Vagina (tissue), 2 donors: ENCODE data around the gene SLC19A1. TPM values are rescaled to one million over a fixed set of nuclear protein-coding genes. Genes with fewer than 3 reads are reported as not detected.

Experiments used
- DNase-seq, 2 donors: peaks; one replicate each; pipeline ENCODE4 v3.0.0-alpha.2; 2017; ENCODE audit errors: extremely low spot score in 2 of 2
- H3K27ac ChIP-seq: fragments of 200-600 bp; sonication (generic); one replicate; pipeline ENCODE4 v1.5.1; 2019
- H3K27me3 ChIP-seq: fragments of 200-600 bp; sonication (generic); one replicate; pipeline ENCODE4 v1.5.1; 2019
- H3K36me3 ChIP-seq, 2 donors: fragments of 200-600 bp; sonication (generic); one replicate each; pipeline ENCODE4 v1.5.1; 2017 to 2019
- H3K4me1 ChIP-seq: fragments of 200-600 bp; sonication (generic); one replicate; pipeline ENCODE4 v1.5.1; 2019
- H3K4me3 ChIP-seq, 2 donors: fragments of 200-600 bp; sonication (generic); 1 replicate in 1 of 2; 2 replicates in 1 of 2; pipeline ENCODE4 v1.5.1; 2016 to 2019
- H3K9me3 ChIP-seq: fragments of 200-600 bp; sonication (generic); one replicate; pipeline ENCODE4 v1.5.1; 2019
- CTCF ChIP-seq, 3 experiments: fragments of 450-650 bp in 2 of 3; fragments of 200-600 bp in 1 of 3; sonication (generic) in 1 of 3; IDR thresholded peaks; one replicate each; pipeline ENCODE4 v1.5.1; 2017 to 2019; ENCODE audit warnings: antibody characterized with exemption in 3 of 3, mild to moderate bottlenecking in 2 of 3, moderate library complexity in 2 of 3
- POLR2A ChIP-seq, 2 donors: fragments of 450-650 bp; IDR thresholded peaks; one replicate each; pipeline ENCODE4 v1.6.1; 2017; ENCODE audit warnings: antibody characterized with exemption in 2 of 2, mild to moderate bottlenecking in 2 of 2, moderate library complexity in 2 of 2
- POLR2AphosphoS5 ChIP-seq, 2 donors: sonication (generic); formaldehyde crosslinking; IDR thresholded peaks; one replicate each; pipeline ENCODE4 v1.9.0; 2017; ENCODE audit warnings: antibody characterized with exemption in 2 of 2, mild to moderate bottlenecking in 2 of 2, low read depth in 1 of 2; ENCODE audit not compliant: insufficient read depth in 1 of 2
- intact Hi-C: fragments of 100-400 bp; cut with DNase I; formaldehyde crosslinking; loops from one replicate; pipeline ENCODE4 v1.15.1; 2023
- total RNA-seq: library from RNA; depleted of rRNA; stranded (reverse); fragments of >200 nt; gene quantifications from one replicate; pipeline ENCODE4 v1.2.3, GENCODE V29; 2016

Gene SLC19A1
- total RNA-seq, 1 donor from 2014 or later, result 4.9 TPM

DNA sequence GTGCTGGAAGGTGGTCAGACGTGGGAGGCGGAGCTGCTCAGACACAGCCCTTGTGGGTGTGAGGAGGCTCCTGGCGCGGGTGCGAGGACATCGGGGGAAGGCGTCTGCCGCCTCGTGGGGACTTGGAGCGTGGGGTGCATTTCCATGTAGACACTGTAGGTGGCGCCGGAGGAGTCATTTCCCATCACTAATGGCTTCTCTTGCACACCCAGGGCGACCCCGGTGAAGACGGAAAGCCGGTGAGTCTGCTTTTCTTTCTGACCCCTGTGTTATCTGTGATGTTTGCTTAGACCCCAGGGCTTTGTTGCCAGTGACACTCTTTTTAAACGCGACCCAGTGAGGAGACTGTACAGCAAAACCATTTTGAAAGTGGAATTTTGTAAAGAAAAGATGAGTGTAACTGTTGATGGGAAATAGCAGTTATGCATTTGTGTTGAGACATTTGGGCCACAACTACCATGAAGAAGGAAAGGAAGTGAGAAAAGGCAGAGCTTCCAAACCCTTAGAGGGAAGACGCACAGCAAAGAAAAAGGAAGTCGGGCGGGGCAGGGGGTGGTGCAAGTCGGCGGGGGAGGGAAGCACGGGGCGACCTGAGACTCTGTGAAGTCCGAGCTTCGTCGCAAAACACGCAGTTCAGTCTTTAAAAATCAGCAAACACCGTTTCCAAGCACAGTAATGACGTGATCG, 64.0 kb downstream of the SLC19A1 start:
- H3K4me3 ChIP-seq, result peak overlapping the region in 1 of 2 donors; percentile 4

DNA sequence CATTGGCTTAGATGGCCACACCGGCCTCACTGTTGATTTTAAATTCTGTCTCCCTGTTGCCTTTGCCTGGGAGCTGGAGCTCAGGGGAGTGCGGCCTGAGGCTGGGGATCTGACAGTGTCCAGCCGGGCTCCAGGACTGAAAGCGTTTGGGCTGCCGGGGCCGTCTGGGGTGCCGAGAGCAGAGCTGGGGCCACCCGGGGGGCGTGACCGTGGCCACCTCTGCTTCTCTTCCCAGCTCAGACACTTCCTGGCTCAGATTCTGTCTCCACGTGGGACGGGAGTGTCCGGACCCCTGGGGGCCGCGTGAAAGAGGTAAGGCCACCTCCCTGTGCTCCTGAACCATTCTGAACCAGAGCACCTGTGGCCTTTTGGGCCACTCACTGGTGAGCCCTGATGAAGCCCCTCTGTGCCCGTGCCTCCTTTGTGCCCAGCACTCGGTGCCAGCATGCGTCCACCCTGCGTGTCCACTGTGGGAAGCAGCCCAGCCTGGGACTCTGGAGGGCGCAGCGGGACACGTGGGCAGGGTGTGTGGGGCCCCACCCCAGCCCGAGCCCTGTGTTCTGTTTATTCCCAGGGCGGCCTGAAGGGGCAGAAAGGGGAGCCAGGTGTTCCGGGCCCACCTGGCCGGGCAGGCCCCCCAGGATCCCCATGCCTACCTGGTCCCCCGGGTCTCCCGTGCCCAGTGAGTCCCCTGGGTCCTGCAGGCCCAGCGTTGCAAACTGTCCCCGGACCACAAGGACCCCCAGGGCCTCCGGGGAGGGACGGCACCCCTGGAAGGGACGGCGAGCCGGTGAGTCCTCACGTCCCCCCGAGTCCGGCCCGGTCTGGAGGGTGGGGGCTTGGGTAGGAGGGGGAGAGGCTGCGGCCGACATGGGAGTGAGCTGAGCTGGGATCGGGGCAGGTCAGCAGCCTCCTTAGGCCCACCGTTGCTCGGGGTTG, 64.8 kb downstream of the SLC19A1 start:
- Histone ChIP-seq H3K4me1 (peaks cover 13% of the 10 kb centered on the region), H3K27me3 (no peaks in the 10 kb centered on the region), H3K9me3 (no peaks in the 10 kb centered on the region), H3K4me3 (peak overlapping the region in 1 of 2 donors; percentile 4), H3K36me3 (peaks cover 0 to 32% of the 10 kb centered on the region in 2 donors), H3K27ac (peak overlapping the region; percentile 24)
- no peak for DNase-seq
- TF ChIP-seq POLR2AphosphoS5 (IDR thresholded peaks at IDR 0.05; ENCODE audit: insufficient read depth in 1 of 2, low read depth in 1 of 2) (peak in 1 of 2 donors; percentile 22), CTCF (IDR thresholded peaks at IDR 0.05) (no peak)
- intact Hi-C loops, result no loop called here

More for the DNA sequence above, 64.0 kb downstream of the SLC19A1 start:
- no peaks in the 10 kb centered on the region for H3K9me3 ChIP-seq
- H3K27me3 ChIP-seq, result no peaks in the 10 kb centered on the region
- peaks cover 5% of the 10 kb centered on the region for H3K4me1 ChIP-seq
- H3K27ac ChIP-seq, result peak overlapping the region; percentile 24
- no peak for DNase-seq
- TF ChIP-seq CTCF (IDR thresholded peaks at IDR 0.05) (peak in 2 of 3 experiments; percentile 28 to 63), POLR2A (IDR thresholded peaks at IDR 0.05) (no peak)
- intact Hi-C loops, result no loop called here
- H3K36me3 ChIP-seq, result peaks cover 0 to 39% of the 10 kb centered on the region in 2 donors

GRCh38 chr21:45476582-45476981, 65.7 kb downstream of the SLC19A1 start:
- Histone ChIP-seq H3K36me3 (peaks cover 0 to 32% of the 10 kb centered on the region in 2 donors), H3K4me1 (peaks cover 18% of the 10 kb centered on the region), H3K9me3 (no peaks in the 10 kb centered on the region), H3K27ac (no peak overlapping the region), H3K4me3 (no peak overlapping the region), H3K27me3 (no peaks in the 10 kb centered on the region)
- intact Hi-C loops, result no loop called here
- DNase-seq, result no peak
- TF ChIP-seq POLR2A (IDR thresholded peaks at IDR 0.05) (no peak), CTCF (IDR thresholded peaks at IDR 0.05) (no peak), POLR2AphosphoS5 (IDR thresholded peaks at IDR 0.05; ENCODE audit: insufficient read depth in 1 of 2, low read depth in 1 of 2) (no peak)

DNA sequence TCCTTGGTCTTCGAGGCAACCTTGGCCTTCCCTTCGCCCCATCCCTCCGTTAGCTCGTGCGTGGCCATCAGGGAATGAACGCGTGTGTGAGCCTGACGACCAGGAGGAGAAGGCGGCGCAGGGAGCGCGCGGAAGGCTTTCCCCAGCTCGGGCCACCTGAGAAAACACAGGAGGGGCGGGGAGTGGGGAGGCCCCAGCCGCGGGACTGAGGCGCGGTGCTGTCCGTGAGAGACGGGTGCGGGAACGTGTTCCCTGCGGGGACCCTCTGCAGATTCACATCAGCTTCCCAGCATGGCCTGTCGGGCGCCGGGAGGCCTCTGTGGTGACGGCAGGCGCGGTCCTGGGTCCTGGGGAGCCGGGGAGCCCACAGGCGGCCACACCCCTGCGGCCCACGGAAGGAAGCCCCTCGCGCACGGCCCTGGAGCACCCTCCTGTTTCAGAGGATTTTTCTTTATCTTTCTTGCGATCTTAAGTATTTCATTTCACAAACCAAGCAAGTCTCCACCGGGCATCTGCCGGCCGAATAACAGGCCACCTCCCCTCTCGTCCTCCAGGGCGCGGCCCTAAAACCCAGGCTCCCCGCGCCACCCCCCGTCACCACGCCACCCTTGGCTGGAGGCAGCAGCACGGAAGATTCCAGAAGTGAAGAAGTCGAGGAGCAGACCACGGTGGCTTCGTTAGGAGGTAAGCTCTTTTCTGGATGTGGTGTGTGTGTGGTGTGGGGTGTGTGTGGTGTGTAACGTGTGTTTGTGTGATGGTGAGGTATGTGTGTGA, 66.3 kb downstream of the SLC19A1 start:
- TF ChIP-seq CTCF (IDR thresholded peaks at IDR 0.05), result no peak
- TF ChIP-seq POLR2A (IDR thresholded peaks at IDR 0.05), result no peak
- TF ChIP-seq POLR2AphosphoS5 (IDR thresholded peaks at IDR 0.05; ENCODE audit: insufficient read depth in 1 of 2, low read depth in 1 of 2), result no peak
- Histone ChIP-seq H3K27me3 (no peaks in the 10 kb centered on the region), H3K4me3 (no peak overlapping the region), H3K9me3 (no peaks in the 10 kb centered on the region), H3K4me1 (peaks cover 22% of the 10 kb centered on the region), H3K27ac (no peak overlapping the region), H3K36me3 (peaks cover 0 to 32% of the 10 kb centered on the region in 2 donors)
- DNase-seq, result no peak
- intact Hi-C loops, result no loop called here
